AG09319 (cell line): ENCODE measurements around the gene EBF3.

Experiments
- DNase-seq: peaks from one replicate; pipeline ENCODE4 v3.0.0-alpha.2; 2010; ENCODE audit warnings: low read depth; ENCODE audit errors: extremely low read depth
- TF ChIP-seq, protein P1 (sequence below): IDR thresholded peaks from 2 replicates; pipeline ENCODE4 v1.5.1; 2011; ENCODE audit warnings: low read depth, mild to moderate bottlenecking, inconsistent platforms, low read length, moderate library complexity

Gene EBF3, protein sequence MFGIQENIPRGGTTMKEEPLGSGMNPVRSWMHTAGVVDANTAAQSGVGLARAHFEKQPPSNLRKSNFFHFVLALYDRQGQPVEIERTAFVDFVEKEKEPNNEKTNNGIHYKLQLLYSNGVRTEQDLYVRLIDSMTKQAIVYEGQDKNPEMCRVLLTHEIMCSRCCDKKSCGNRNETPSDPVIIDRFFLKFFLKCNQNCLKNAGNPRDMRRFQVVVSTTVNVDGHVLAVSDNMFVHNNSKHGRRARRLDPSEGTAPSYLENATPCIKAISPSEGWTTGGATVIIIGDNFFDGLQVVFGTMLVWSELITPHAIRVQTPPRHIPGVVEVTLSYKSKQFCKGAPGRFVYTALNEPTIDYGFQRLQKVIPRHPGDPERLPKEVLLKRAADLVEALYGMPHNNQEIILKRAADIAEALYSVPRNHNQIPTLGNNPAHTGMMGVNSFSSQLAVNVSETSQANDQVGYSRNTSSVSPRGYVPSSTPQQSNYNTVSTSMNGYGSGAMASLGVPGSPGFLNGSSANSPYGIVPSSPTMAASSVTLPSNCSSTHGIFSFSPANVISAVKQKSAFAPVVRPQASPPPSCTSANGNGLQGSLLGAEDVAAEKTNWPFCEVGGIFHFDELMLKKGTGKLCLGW

DNA sequence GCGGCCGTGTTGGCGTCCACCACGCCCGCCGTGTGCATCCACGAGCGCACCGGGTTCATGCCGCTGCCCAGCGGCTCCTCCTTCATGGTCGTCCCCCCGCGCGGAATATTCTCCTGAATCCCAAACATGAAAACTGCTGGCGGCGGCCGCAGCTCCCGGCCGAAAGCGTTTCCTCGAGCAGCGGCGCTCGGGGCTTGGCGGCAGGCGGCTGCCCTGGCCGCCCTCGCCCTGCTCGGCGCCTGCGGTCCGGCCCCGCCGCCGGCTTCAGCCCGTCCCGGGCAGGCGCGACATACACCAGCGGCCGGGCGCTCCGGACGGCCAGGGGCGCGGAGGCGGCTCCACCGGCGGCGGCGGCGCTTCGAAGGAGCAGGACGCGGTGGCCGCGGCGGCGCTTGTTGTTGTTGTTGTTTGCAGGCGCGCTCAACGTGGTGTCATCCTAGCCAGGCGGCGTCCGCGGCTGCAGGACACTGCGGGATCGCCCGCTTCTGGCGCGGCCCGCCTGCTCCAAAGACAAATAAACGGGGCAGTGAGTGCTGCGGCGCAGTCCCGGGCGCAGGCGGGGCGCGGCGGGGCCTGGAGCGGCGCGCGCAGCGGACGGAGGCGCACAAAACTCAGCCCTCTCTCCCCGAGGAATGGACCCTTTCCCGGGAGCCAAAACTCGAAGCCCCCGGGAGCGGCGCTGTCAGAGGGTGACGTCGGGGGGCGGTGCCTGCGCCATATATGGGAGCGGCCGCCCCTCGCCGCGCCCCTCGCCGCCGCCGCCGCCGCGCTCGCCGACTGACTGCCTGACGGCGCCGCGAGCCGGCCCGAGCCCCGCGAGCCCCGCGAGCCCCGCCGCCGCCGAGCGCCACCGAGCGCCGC, at the start of gene EBF3:
TSS of gene EBF3 (minus strand) at position 634 of the 861 bp plus-strand sequence. CDS start at position 128, 506 bp downstream.
- TF ChIP-seq, protein P1, sequence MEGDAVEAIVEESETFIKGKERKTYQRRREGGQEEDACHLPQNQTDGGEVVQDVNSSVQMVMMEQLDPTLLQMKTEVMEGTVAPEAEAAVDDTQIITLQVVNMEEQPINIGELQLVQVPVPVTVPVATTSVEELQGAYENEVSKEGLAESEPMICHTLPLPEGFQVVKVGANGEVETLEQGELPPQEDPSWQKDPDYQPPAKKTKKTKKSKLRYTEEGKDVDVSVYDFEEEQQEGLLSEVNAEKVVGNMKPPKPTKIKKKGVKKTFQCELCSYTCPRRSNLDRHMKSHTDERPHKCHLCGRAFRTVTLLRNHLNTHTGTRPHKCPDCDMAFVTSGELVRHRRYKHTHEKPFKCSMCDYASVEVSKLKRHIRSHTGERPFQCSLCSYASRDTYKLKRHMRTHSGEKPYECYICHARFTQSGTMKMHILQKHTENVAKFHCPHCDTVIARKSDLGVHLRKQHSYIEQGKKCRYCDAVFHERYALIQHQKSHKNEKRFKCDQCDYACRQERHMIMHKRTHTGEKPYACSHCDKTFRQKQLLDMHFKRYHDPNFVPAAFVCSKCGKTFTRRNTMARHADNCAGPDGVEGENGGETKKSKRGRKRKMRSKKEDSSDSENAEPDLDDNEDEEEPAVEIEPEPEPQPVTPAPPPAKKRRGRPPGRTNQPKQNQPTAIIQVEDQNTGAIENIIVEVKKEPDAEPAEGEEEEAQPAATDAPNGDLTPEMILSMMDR: no peak
- no peak for DNase-seq

DNA sequence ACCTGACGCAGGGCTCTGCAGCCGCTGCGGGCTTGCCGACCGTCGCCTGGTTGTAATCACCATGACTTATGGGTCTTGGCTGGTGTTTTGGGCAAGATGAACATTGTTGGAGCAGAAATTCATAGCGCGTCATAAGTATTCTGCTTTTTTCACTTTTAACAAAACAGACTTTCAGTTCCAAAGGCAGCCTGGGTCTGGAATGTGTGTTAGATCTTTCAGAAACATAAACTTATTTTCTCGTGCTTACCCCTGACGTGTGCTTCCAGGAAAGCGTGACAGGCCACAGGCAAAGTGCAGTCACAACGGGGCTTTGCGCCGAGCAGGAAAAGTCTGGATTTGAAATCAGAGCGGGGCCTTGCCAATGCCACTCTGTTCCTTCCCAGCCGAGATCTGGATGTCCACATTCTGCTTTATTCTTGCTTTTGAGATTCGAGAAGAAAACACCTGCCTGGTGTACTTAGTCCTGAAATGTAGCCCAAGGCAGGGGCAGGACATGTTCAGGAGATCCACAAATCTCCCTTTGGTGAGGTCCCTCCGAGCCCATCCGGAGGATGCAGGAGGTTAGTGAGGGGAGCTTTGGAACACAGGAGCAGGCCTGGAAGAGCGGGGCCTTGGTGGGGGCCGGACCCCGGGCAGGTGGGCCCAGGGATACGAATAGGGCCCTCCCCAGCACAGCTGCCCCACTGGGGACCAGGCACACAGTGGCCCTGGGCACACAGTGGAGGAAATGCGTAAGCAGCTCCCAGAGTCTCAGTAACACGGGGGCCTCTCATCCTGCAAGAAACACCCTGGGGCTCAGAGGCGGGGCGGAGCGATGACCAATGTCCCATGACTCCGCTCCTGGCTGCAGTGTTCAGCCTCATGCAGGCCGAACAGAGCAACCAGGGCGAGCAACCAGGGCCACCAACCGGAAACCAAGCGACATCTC, 49.5 kb upstream of the EBF3 start:
- DNase-seq: no peak

DNA sequence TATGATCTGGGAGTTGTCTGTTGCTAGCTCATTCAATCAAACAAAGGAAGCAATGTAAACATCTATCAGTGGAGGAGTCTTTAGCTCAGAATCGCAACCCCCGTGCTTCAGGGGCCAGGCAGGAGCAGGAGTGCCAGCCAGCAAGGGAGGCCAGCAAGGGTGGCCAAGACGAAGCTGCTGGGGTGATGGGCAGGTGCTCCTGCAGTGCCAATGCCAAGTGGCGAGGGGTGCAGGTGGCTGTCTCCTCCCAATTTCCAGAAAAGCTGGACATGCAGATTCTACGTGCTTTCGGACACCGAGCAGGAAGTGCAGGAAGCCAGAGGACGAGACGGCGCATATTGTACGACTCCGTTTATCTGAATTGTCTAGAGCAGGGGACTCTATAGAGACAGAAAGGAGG, 48.1 kb upstream of the EBF3 start:
- DNase-seq: no peak
- TF ChIP-seq, protein P1: no peak

More for the DNA sequence above, 49.5 kb upstream of the EBF3 start:
- TF ChIP-seq, protein P1: no peak

DNA sequence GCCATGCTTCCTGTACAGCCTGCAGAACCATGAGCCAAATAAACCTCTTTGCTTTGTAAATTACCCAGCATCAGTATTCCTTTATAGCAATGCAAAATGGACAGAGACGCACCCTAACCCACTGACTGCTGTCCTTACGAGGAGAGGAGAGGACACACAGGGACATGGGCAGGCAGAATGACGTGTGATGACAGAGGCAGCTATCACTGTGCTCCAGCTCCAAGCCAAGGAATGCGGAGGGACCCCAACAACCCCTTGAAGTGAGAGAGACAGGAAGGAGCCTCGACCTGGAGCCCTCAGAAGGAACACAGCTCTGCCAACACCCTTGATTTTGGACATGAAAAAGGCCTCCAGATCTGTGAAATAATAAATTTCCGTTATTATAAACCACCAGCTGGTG, 46.6 kb upstream of the EBF3 start:
- TF ChIP-seq, protein P1: no peak
- DNase-seq: no peak

DNA sequence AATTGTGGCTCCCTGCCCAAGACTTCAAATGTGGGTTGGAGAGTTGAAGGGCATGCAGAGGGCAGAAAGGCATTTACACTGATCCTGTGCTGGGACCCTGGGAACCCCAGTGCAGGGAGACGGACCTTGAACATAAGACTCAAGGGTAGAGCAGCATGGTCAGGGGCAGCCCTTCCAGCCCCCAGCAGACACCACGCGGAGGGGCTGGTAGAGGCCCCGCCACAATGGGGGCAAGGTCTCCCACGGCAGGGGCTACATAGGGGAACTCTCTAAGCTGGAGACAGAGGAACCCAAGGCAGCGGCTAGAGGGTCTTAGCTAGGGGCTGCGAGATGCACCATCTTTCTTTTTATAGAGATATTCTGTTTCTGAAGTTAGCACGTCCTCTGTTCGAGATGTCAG, 45.2 kb upstream of the EBF3 start:
- TF ChIP-seq, protein P1: no peak
- no peak for DNase-seq

DNA sequence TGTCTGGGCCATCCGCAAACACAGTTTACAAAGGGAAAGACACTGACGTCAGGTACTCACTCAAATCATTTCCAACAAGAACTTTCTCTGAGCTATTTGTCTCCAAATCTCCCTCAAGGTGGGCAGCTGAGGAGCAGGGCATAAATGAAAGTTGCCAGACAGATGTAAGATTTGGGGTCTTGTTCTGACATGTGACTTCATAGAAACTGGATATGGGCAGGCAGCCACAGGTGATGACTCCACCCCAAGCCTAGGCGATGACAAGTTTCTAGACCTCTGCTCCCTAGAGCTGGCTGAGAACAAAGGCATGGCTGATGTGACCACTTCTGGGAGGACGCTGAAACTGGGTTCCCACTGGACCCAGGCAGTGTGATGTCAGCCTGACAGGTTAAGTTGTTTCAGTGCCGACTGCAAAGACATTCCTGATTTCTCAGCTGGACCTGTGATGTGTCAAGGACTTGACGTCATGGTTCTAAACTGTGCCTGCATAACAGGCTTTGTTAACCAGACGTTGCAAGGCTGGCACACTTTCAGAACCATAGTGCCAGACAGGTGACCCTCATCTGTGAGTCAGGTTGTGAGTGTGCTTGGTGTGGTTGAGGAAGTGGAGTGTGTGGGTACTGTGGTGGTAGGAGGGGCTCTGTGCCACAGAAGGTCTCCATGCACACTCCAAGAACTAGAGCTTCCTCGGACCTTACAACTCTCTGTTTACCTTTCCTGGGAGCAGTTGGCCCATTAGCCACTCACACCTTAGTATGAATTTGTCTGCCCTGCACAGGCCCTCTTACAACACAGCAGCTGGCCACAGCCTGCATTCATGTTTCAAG, 39.9 kb upstream of the EBF3 start:
- no peak for DNase-seq
- TF ChIP-seq, protein P1: no peak
